Midbrain (tissue), 1 donor: ENCODE measurements around the gene EPAS1.
A peak's percentile ranks its signal among the peaks of the same experiment; 100 is the strongest.

Experiments
- DNase-seq: peaks from one replicate; lab custom pipeline; 2025; lab: John Stamatoyannopoulos, UW

The EPAS1 gene

GRCh38 chr2:46302005-46302695 lies 4.9 kb downstream of the EPAS1 start:
- DNase-seq = no peak

- no peak for DNase-seq
Observed at GRCh38 chr2:46303233-46303632, 6.0 kb downstream of the EPAS1 start.

- no peak for DNase-seq
Observed at GRCh38 chr2:46303822-46304221, 6.6 kb downstream of the EPAS1 start.

- DNase-seq = no peak
Observed at GRCh38 chr2:46304635-46305034, 7.4 kb downstream of the EPAS1 start.

GRCh38 chr2:46305187-46305586 lies 8.0 kb downstream of the EPAS1 start:
- no peak for DNase-seq

- no peak for DNase-seq
Observed at GRCh38 chr2:46305767-46306166, 8.6 kb downstream of the EPAS1 start.

GRCh38 chr2:46306330-46306751 lies 9.1 kb downstream of the EPAS1 start:
- DNase-seq = no peak

- DNase-seq = no peak
Observed at GRCh38 chr2:46306988-46307655, 9.9 kb downstream of the EPAS1 start.

GRCh38 chr2:46308081-46308480 lies 10.9 kb downstream of the EPAS1 start:
- no peak for DNase-seq

GRCh38 chr2:46308629-46309028 lies 11.4 kb downstream of the EPAS1 start:
- DNase-seq = no peak

GRCh38 chr2:46309052-46309953 lies 12.1 kb downstream of the EPAS1 start:
- DNase-seq = no peak

GRCh38 chr2:46310446-46310845 lies 13.2 kb downstream of the EPAS1 start:
- DNase-seq = no peak

- no peak for DNase-seq
Observed at GRCh38 chr2:46311651-46312223, 14.5 kb downstream of the EPAS1 start.

GRCh38 chr2:46313063-46313462 lies 15.9 kb downstream of the EPAS1 start:
- DNase-seq = no peak

- no peak for DNase-seq
Observed at GRCh38 chr2:46314065-46314835, 17.0 kb downstream of the EPAS1 start.

GRCh38 chr2:46315103-46315890 lies 18.1 kb downstream of the EPAS1 start:
- DNase-seq = peak; percentile 43

GRCh38 chr2:46317094-46317486 lies 19.9 kb downstream of the EPAS1 start:
- DNase-seq = no peak

- DNase-seq = no peak
Observed at GRCh38 chr2:46318579-46319460, 21.6 kb downstream of the EPAS1 start.

GRCh38 chr2:46319711-46320110 lies 22.5 kb downstream of the EPAS1 start:
- DNase-seq = no peak

- peak; percentile 19 for DNase-seq
Observed at GRCh38 chr2:46320141-46320567, 22.9 kb downstream of the EPAS1 start.
